ENCODE results near the gene MRPS25. TPM values are rescaled to one million over a fixed set of nuclear protein-coding genes. Genes with fewer than 3 reads are reported as not detected.
"Not testable (repeated sequence)": the region's sequence is repeated elsewhere in the genome, so short reads cannot be mapped to it uniquely, and the experiment has no call there.

The MRPS25 gene
- total RNA-seq, 1 donor from 2014 or later = 85.9 TPM

- no peak for ATAC-seq (ENCODE audit: low read depth)
- H3K4me1 Mint-ChIP-seq = peaks cover 6% of the 10 kb centered on the region
- peaks cover 67% of the 10 kb centered on the region for H3K36me3 Mint-ChIP-seq (ENCODE audit: low read depth)
- no peak overlapping the region for H3K27ac Mint-ChIP-seq
- no peak overlapping the region for H3K4me3 Mint-ChIP-seq
- TF ChIP-seq CTCF (IDR thresholded peaks at IDR 0.05) = no peak
- intact Hi-C loops (cut with micrococcal nuclease) = no loop called here
- ChIA-PET POLR2A (no interaction called here), CTCF (no interaction called here)
- H3K9me3 Mint-ChIP-seq = no peaks in the 10 kb centered on the region
- no peaks in the 10 kb centered on the region for H3K27me3 Mint-ChIP-seq
- no peak for DNase-seq
Observed at GRCh38 chr3:15007681-15008141, 57.4 kb downstream of the MRPS25 start.

- POLR2A ChIA-PET; DNase-seq; H3K27ac Mint-ChIP-seq; CTCF ChIA-PET; ATAC-seq (ENCODE audit: low read depth); intact Hi-C loops (cut with micrococcal nuclease); H3K27me3 Mint-ChIP-seq; H3K9me3 Mint-ChIP-seq; H3K4me3 Mint-ChIP-seq: not testable (repeated sequence)
- Mint-ChIP-seq H3K36me3 (ENCODE audit: low read depth) (peaks cover 33% of the 10 kb centered on the region), H3K4me1 (peaks cover 30% of the 10 kb centered on the region)
Observed at GRCh38 chr3:14999182-14999581, 65.9 kb downstream of the MRPS25 start.

Other genes with a start within 250 kb of the MRPS25 start
- not detected in 2 replicates for gene FGD5, start 246.4 kb downstream of the MRPS25 start, total RNA-seq
- gene NR2C2, start 117.7 kb downstream of the MRPS25 start, total RNA-seq = 55.0 and 55.4 TPM in 2 replicates
- gene RBSN, start 33.8 kb upstream of the MRPS25 start, total RNA-seq = 19.8 and 29.0 TPM in 2 replicates
- 35.0 and 45.1 TPM in 2 replicates for gene CAPN7, start 140.9 kb upstream of the MRPS25 start, total RNA-seq